AG04449 (cell line): Measurements from ENCODE around the gene CHN2.

ENCODE experiments used
- CTCF ChIA-PET: fragments of 350-600 bp; formaldehyde crosslinking; extraction: SDS; loops from one replicate; lab custom pipeline; 2021; ENCODE audit warnings: antibody characterized with exemption; lab: Yijun Ruan, JAX
- POLR2A ChIA-PET: fragments of 400-600, 350-600 bp; formaldehyde crosslinking; extraction: SDS; loops from one replicate; lab custom pipeline; 2020; ENCODE audit warnings: antibody characterized with exemption, inconsistent platforms; lab: Yijun Ruan, JAX
- DNase-seq: peaks from one replicate; pipeline ENCODE4 v3.0.0-alpha.2; 2010; ENCODE audit warnings: low read depth, low spot score
- H3K4me3 ChIP-seq: 2 replicates; pipeline ENCODE4 v1.5.1; 2011; ENCODE audit warnings: low read depth, mild to moderate bottlenecking, control low read depth, low read length
- CTCF ChIP-seq: IDR thresholded peaks from one replicate; pipeline ENCODE4 v1.5.1; 2011; ENCODE audit warnings: mild to moderate bottlenecking, moderate library complexity, low read length, control low read depth, inconsistent platforms; ENCODE audit not compliant: insufficient read depth; ENCODE audit errors: missing control alignments

The CHN2 gene

GRCh38 chr7:29406366-29406765, 211.8 kb downstream of the CHN2 start:
- CTCF ChIA-PET = interaction anchor here (0.6 to 9.5 kb wide), 8 partner anchors 19 to 532 kb away, joined by 3 to 328 read pairs (median 6); no protein-coding TSS in a partner anchor
- no peak for DNase-seq
- POLR2A ChIA-PET = no interaction called here
- no peak overlapping the region for H3K4me3 ChIP-seq
- no peak for TF ChIP-seq CTCF

GRCh38 chr7:29408841-29409243, 214.3 kb downstream of the CHN2 start:
- POLR2A ChIA-PET = no interaction called here
- TF ChIP-seq CTCF = peak; percentile 67
- peak; percentile 9 for DNase-seq
- CTCF ChIA-PET = interaction anchor here (0.7 to 9.5 kb wide), 29 partner anchors 9 to 1110 kb away, joined by 3 to 328 read pairs (median 4); partner anchors contain the start of gene TRIL
- H3K4me3 ChIP-seq = no peak overlapping the region

- ChIA-PET POLR2A (interaction anchor here (0.6 kb wide), 1 partner anchor 500 kb away, joined by 3 read pairs; no protein-coding TSS in a partner anchor), CTCF (interaction anchor here (1.3 to 9.5 kb wide), 3 partner anchors 11 to 487 kb away, joined by 3 to 328 read pairs (median 29); no protein-coding TSS in a partner anchor)
- no peak overlapping the region for H3K4me3 ChIP-seq
- no peak for DNase-seq
- TF ChIP-seq CTCF = no peak
Measured at GRCh38 chr7:29410996-29411395, 216.4 kb downstream of the CHN2 start.

DNA sequence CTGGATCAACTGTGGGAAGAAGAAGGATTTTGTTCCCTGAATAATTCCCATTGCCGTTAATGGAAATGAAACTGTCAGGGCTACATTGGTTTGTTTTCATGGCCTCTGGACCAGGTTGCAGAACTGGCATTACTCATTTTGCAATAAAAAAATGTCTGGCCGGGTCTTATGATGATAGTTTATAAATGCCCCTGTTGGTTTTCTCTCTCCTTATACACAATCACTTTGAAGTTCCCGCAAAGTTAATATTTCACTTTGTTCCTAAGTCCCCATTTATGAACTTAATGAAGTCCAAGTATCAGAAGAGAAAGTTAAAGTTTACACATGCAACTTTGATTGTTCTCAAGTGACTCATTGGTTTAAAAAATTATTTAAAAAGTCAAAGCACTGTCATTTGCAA, 218.3 kb downstream of the CHN2 start:
- DNase-seq = no peak
- POLR2A ChIA-PET = no interaction called here
- TF ChIP-seq CTCF = no peak
- CTCF ChIA-PET = interaction anchor here (9.5 kb wide), 1 partner anchor 489 kb away, joined by 328 read pairs; no protein-coding TSS in a partner anchor
- H3K4me3 ChIP-seq = no peak overlapping the region

GRCh38 chr7:29413626-29414136, 219.1 kb downstream of the CHN2 start:
- no peak for TF ChIP-seq CTCF
- CTCF ChIA-PET = interaction anchor here (0.8 to 3.2 kb wide), 6 partner anchors 9 to 492 kb away, joined by 3 to 16 read pairs (median 4); no protein-coding TSS in a partner anchor
- POLR2A ChIA-PET = no interaction called here
- no peak for DNase-seq
- no peak overlapping the region for H3K4me3 ChIP-seq

DNA sequence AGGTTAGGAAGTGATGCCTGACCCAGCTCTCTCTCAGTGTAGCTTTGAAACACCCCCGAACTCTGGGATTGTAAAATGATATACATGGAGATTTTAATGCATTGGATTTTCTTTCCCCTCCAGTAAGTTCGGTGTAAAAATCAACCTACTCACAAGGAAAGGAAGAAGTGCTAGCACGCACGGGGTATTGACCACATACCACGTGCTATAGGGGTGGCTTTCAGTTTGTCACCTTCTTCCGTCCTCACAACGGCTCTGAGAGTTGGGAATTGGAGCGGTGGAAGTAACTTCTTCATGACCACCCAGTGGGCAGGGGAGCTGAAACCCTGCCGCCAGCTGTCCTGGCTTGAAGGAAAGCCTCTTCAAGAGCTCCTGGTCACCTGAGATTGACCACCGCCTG, 219.6 kb downstream of the CHN2 start:
- no peak for TF ChIP-seq CTCF
- ChIA-PET POLR2A (no interaction called here), CTCF (interaction anchor here (0.8 to 3.2 kb wide), 7 partner anchors 10 to 493 kb away, joined by 3 to 16 read pairs (median 4); no protein-coding TSS in a partner anchor)
- DNase-seq = no peak
- no peak overlapping the region for H3K4me3 ChIP-seq
